AG08395 (cell line): ENCODE measurements around the gene TLCD2.
A peak's percentile ranks its signal among the peaks of the same experiment; 100 is the strongest.
"Not testable (repeated sequence)": the region's sequence is repeated elsewhere in the genome, so short reads cannot be mapped to it uniquely, and the experiment has no call there.

Experiments
- DNase-seq: peaks from one replicate; pipeline ENCODE4 v3.0.0; 2012; ENCODE audit warnings: mixed read lengths, low spot score

TLCD2 gene

GRCh38 chr17:1686086-1686485 lies 24.1 kb downstream of the TLCD2 start:
- DNase-seq, result no peak

GRCh38 chr17:1684378-1685189 lies 25.6 kb downstream of the TLCD2 start, which contains the start of gene PRPF8:
Gene PRPF8, minus strand, starts transcription at chr17:1684867. Its CDS starts 296 bp downstream, at chr17:1684571.
- peak; percentile 100 for DNase-seq

- DNase-seq, result no peak
Measured at GRCh38 chr17:1683459-1683858, 26.7 kb downstream of the TLCD2 start.

DNA sequence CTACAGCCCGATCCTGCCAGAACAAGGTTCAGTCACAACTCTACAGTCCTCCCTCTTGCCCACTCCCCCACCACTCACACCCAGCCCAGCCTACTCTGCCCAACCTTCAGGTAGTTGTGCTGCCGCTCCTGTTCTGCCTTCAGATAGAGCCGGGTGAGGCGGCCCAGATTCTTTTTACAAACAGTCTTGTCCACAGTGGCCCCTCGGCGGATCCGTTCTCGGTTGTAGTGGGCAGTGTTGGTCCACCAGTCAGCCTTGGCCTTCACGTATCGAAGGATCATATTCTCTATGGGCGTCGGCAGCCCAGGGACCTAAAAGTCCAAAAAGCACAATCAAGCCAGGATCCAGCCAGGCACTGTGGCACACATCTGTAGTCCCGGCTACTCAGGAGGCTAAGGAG lies 33.8 kb downstream of the TLCD2 start:
- DNase-seq, result no peak

DNA sequence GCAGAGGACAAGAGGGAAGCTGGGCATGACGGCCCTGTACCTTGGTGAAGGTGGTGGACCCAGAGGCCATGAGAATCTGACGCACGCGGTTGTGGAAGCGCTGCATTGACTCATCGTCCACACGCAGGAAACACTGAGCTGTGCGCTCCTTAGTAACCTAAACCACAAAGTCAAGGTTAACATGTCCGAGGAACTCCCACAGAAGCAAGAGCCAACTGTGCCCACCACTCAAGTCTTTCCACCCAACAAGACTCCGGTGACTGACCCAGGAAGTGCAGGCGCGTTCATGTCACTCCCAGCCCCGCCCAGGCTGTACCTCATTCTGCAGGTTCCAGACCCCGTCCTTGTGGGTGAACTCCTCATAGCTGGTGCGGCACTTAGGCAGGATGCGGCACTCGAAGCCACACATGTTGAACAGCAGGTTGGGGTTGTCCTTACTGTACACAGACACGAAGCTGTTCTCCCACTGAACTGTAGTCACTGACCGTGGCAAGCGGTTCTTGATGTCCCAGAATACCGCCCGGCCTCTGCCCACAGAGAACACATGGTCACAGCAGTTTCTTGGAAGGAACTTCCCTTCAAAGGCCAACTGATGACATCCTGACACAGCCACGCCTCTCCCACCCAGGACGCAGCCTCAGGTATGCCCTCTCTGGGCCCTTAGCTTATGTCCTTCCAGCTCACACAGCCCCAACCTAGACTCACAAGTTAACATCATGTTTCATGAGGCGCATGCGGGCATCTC lies 37.0 kb downstream of the TLCD2 start:
- no peak for DNase-seq

DNA sequence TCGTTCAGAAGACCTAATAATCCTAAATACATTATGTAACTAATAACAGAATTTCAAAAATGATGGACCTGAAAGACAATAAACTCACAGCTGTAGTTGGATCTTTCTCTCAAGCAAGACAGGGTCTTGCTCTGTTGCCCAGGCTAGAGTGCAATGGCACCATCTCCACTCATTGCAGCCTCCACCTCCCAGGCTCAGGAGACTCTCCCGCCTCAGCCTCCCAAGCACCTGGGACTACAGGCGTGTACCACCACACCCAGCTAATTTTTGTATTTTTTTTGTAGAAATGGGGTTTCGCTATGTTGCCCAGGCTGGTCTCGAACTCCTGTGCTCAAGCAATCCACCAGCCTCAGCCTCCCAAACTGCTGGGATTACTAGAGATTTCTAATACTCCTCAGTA lies 46.2 kb downstream of the TLCD2 start:
- DNase-seq, result not testable (repeated sequence)

DNA sequence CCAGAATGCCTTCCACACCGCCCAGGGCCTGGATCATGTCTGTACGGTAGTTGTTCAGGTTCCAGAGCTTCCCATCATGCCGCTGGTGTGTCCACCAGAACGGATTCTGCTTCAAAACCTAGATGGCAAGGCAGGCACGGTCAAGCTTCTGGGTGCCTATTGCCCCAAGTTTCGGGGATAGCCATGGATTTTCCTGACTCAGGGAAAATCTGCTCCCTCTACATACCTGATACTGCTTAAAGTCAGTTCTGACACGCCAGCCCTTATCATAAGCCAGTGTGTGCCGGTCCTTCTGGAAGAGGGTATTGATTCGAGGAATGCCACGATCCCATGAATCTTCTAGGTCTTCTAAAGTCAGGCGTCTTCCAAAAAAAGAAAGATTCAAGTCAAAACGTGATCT lies 49.1 kb downstream of the TLCD2 start:
- DNase-seq, result no peak

DNA sequence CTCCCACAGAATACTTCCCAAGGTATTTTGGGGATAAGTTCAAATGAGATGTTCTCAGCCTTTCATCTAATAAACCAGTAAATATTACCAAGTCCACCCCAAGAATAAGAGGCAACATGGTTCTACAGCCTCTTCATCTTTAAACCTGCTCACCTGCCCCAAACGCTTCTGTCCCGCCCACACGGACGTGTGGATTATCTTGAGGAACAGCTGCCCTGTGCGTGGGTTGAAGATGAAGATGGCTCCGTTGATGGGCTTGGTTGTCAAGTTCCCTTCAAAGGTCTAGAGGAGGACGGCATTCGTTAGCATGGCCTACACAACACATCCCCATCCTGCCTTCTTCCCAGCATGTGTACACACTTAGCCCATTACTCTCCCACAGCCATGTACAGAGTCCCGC lies 52.1 kb downstream of the TLCD2 start:
- no peak for DNase-seq

DNA sequence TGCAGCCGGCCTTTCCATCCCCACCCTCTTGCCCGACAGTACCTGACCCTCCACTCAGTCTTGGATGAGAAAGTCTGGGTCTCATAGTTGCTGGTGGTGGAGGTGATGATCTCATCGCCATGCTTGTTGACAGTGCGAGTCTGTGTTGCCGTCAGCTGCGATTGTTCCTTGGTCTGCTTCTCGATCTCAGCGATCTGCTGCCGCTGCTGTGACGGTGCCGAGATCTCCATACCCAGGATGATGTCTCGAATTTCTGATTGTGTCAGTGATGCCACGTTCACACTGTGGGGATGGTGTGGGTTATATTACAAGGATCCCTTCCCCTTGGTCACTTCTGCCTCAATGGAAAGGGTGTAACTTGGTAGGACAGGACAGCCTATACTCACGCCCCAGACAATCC lies 56.4 kb downstream of the TLCD2 start:
- no peak for DNase-seq

DNA sequence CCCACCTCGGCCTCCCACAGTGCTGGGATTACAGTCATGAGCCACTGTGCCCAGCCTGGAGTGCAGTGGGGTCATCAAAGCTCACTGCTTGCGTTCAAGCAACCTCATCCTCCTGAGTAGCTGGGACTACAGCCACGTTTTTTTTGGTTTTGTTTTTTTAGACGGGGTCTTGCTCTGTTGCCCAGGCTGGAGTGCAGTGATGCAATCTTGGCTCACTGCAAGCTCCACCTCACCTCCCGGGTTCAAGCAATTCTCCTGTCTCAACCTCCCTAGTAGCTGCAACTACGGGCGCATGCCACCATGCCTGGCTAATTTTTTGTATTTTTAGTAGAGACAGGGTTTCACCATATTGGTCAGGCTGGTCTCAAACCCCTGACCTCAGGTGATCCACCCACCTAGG lies 57.4 kb downstream of the TLCD2 start:
- DNase-seq, result not testable (repeated sequence)
